Suprapubic skin (tissue), 4 donors: Measurements from ENCODE around the gene SCN4B.

Experiments
- EP300 ChIP-seq: sonication (generic); formaldehyde crosslinking; IDR thresholded peaks from one replicate; pipeline ENCODE4 v1.6.1; 2017; ENCODE audit warnings: antibody characterized with exemption
- POLR2A ChIP-seq, 2 donors: fragments of 450-650 bp; IDR thresholded peaks; one replicate each; pipeline ENCODE4 v1.6.1; 2017; ENCODE audit warnings: antibody characterized with exemption in 2 of 2, mild to moderate bottlenecking in 2 of 2, moderate library complexity in 2 of 2
- POLR2AphosphoS5 ChIP-seq, 3 donors: sonication (generic); formaldehyde crosslinking; IDR thresholded peaks; one replicate each; pipeline ENCODE4 v1.6.1; 2017; ENCODE audit warnings: antibody characterized with exemption in 3 of 3
- TF ChIP-seq, protein P1 (sequence below), 2 donors: fragments of 200-600 bp in 1 of 2; fragments of 450-650 bp in 1 of 2; sonication (generic) in 1 of 2; IDR thresholded peaks; one replicate each; pipeline ENCODE4 v1.5.1; 2016 to 2019; ENCODE audit warnings: antibody characterized with exemption in 2 of 2, mild to moderate bottlenecking in 1 of 2, moderate library complexity in 1 of 2

DNA sequence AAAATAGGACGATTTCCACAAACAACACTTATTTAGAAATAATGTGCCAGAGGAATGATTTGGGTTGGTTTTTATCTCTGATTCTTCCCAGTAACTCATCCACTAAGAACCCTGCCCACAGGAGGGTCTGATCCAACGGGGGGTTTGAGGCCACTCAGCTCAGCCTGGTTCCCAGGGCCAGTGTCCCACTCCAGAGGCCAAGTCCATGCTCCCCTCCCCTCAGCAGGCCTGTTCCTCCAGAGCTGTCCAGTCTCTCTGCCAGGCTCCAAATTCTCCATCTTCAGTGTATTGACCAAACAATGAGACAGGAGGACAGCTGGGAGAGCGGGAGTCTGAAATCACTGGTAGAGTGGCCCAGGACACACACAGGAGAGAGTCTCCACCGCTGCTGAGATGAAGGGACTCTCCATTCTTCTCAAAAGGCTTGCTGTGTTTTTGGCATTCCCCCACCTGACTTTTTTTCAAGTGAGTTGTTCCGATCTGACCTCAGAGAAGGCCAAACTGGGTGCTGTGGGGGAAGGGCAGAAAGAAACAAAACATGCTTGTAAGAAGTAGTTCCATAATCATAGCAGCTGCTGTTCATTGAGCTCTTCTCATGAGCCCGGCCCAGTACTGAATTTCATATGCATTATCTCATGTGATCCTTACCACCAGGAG lies 41.4 kb upstream of the SCN4B start:
- no peak for TF ChIP-seq POLR2A (IDR thresholded peaks at IDR 0.05)
- TF ChIP-seq, protein P1, sequence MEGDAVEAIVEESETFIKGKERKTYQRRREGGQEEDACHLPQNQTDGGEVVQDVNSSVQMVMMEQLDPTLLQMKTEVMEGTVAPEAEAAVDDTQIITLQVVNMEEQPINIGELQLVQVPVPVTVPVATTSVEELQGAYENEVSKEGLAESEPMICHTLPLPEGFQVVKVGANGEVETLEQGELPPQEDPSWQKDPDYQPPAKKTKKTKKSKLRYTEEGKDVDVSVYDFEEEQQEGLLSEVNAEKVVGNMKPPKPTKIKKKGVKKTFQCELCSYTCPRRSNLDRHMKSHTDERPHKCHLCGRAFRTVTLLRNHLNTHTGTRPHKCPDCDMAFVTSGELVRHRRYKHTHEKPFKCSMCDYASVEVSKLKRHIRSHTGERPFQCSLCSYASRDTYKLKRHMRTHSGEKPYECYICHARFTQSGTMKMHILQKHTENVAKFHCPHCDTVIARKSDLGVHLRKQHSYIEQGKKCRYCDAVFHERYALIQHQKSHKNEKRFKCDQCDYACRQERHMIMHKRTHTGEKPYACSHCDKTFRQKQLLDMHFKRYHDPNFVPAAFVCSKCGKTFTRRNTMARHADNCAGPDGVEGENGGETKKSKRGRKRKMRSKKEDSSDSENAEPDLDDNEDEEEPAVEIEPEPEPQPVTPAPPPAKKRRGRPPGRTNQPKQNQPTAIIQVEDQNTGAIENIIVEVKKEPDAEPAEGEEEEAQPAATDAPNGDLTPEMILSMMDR (IDR thresholded peaks at IDR 0.05) = no peak
- TF ChIP-seq EP300 = no peak
- TF ChIP-seq POLR2AphosphoS5 (IDR thresholded peaks at IDR 0.05) = no peak
